HEK293 (cell line): ENCODE results near the gene MAML1.
A peak's percentile ranks its signal among the peaks of the same experiment; 100 is the strongest.

Experiments
- CTCF ChIA-PET: fragments of 350-600 bp; formaldehyde crosslinking; extraction: SDS; loops from one replicate; lab custom pipeline; 2021; ENCODE audit warnings: antibody characterized with exemption; lab: Yijun Ruan, JAX
- POLR2A ChIA-PET: fragments of 300-600 bp; formaldehyde crosslinking; extraction: SDS; loops from one replicate; lab custom pipeline; 2020; ENCODE audit warnings: antibody characterized with exemption, inconsistent platforms; lab: Yijun Ruan, JAX
- H3K27ac ChIP-seq: fragments of 200-500 bp; sonication (Bioruptor generic); 2 replicates; pipeline ENCODE4 v1.5.1; 2014; ENCODE audit warnings: low read depth, low read length, control low read depth, inconsistent platforms; ENCODE audit errors: extremely low read depth
- H3K36me3 ChIP-seq, 2 experiments: fragments of 200-500 bp in 1 of 2; sonication (Bioruptor generic) in 1 of 2; 1 replicate in 1 of 2; 2 replicates in 1 of 2; pipeline ENCODE4 v1.5.1; 2014 to 2017; ENCODE audit warnings: inconsistent platforms in 2 of 2, low read length in 2 of 2; ENCODE audit not compliant: control insufficient read depth in 2 of 2, insufficient read depth in 1 of 2
- H3K4me1 ChIP-seq: fragments of 200-500 bp; sonication (Bioruptor generic); 2 replicates; pipeline ENCODE4 v1.5.1; 2014; ENCODE audit warnings: mild to moderate bottlenecking, low read length, inconsistent platforms; ENCODE audit not compliant: control insufficient read depth, insufficient read depth
- H3K4me3 ChIP-seq: 2 replicates; pipeline ENCODE4 v1.5.1; 2011; ENCODE audit warnings: low read depth, mild to moderate bottlenecking, control low read depth, low read length, moderate library complexity
- H3K9me3 ChIP-seq: fragments of 200-500 bp; sonication (Bioruptor generic); 2 replicates; pipeline ENCODE4 v1.5.1; 2014; ENCODE audit warnings: low read depth, low read length, inconsistent platforms; ENCODE audit not compliant: control insufficient read depth, insufficient read depth
- BCL11B ChIP-seq: fragments of 450-650 bp; formaldehyde crosslinking; IDR thresholded peaks from 2 replicates; pipeline ENCODE4 v1.5.1; 2016; ENCODE audit warnings: low read depth, missing biosample characterization, missing genetic modification characterization
- ELK4 ChIP-seq: IDR thresholded peaks from 2 replicates; pipeline ENCODE4 v1.6.1; 2011; ENCODE audit warnings: mild to moderate bottlenecking, low read depth, low read length, borderline replicate concordance
- HIC1 ChIP-seq: fragments of 450-650 bp; formaldehyde crosslinking; IDR thresholded peaks from 2 replicates; pipeline ENCODE4 v1.5.1; 2016; ENCODE audit warnings: missing biosample characterization, missing genetic modification characterization
- IKZF3 ChIP-seq: fragments of 450-650 bp; IDR thresholded peaks from 2 replicates; pipeline ENCODE4 v1.5.0; 2018; ENCODE audit warnings: missing biosample characterization, mild to moderate bottlenecking, missing genetic modification characterization, moderate library complexity
- MEIS1 ChIP-seq: sonication (generic); formaldehyde crosslinking; IDR thresholded peaks from 2 replicates; pipeline ENCODE4 v1.8.1; 2022; ENCODE audit warnings: missing genetic modification reagents, mild to moderate bottlenecking, borderline replicate concordance
- PRDM2 ChIP-seq: fragments of 450-650 bp; formaldehyde crosslinking; IDR thresholded peaks from 2 replicates; pipeline ENCODE4 v1.5.1; 2016; ENCODE audit warnings: missing biosample characterization, missing genetic modification characterization, borderline replicate concordance
- SP7 ChIP-seq: fragments of 450-650 bp; formaldehyde crosslinking; IDR thresholded peaks from 2 replicates; pipeline ENCODE4 v1.5.1; 2016; ENCODE audit warnings: missing biosample characterization, missing genetic modification characterization
- ZEB2 ChIP-seq: fragments of 450-650 bp; formaldehyde crosslinking; IDR thresholded peaks from 2 replicates; pipeline ENCODE4 v1.5.1; 2016; ENCODE audit warnings: missing biosample characterization, missing genetic modification characterization
- ZNF133 ChIP-seq: fragments of 450-650 bp; formaldehyde crosslinking; IDR thresholded peaks from 2 replicates; pipeline ENCODE4 v1.5.1; 2016; ENCODE audit warnings: missing biosample characterization, missing genetic modification characterization
- ZNF335 ChIP-seq: fragments of 450-650 bp; formaldehyde crosslinking; conservative IDR thresholded peaks from 2 replicates; pipeline ENCODE4 v1.5.1; 2016; ENCODE audit warnings: missing biosample characterization, missing genetic modification characterization
- ZNF394 ChIP-seq: fragments of 450-650 bp; formaldehyde crosslinking; IDR thresholded peaks from 2 replicates; pipeline ENCODE4 v1.5.1; 2016; ENCODE audit warnings: missing biosample characterization, missing genetic modification characterization, mild to moderate bottlenecking, moderate library complexity, borderline replicate concordance
- ZNF398 ChIP-seq: fragments of 450-650 bp; formaldehyde crosslinking; IDR thresholded peaks from 2 replicates; pipeline ENCODE4 v1.5.1; 2017; ENCODE audit warnings: missing biosample characterization, missing genetic modification characterization
- ZNF449 ChIP-seq: fragments of 450-650 bp; formaldehyde crosslinking; IDR thresholded peaks from 2 replicates; pipeline ENCODE4 v1.5.1; 2017; ENCODE audit warnings: missing biosample characterization, mild to moderate bottlenecking, missing genetic modification characterization, moderate library complexity
- ZNF549 ChIP-seq: fragments of 450-650 bp; IDR thresholded peaks from 2 replicates; pipeline ENCODE4 v1.5.1; 2018; ENCODE audit warnings: missing biosample characterization, missing genetic modification characterization, mild to moderate bottlenecking, inconsistent platforms, moderate library complexity
- ZNF585B ChIP-seq: fragments of 450-650 bp; formaldehyde crosslinking; IDR thresholded peaks from 2 replicates; pipeline ENCODE4 v1.5.1; 2016; ENCODE audit warnings: missing biosample characterization, missing genetic modification characterization
- ZNF692 ChIP-seq: fragments of 450-650 bp; formaldehyde crosslinking; IDR thresholded peaks from 2 replicates; pipeline ENCODE4 v1.5.1; 2016; ENCODE audit warnings: missing biosample characterization, missing genetic modification characterization
- ZNF785 ChIP-seq: fragments of 450-650 bp; formaldehyde crosslinking; IDR thresholded peaks from 2 replicates; pipeline ENCODE4 v1.5.1; 2016; ENCODE audit warnings: missing biosample characterization, missing genetic modification characterization
- ZNF830 ChIP-seq: fragments of 450-650 bp; IDR thresholded peaks from 2 replicates; pipeline ENCODE4 v1.5.0; 2018; ENCODE audit warnings: missing biosample characterization, missing genetic modification characterization, low read depth, mild to moderate bottlenecking, moderate library complexity

MAML1 gene

GRCh38 chr5:179802950-179803562 lies 70.4 kb downstream of the MAML1 start (continued):
- TF ChIP-seq PRDM2 (no peak), ZNF549 (tag by site-specific recombination) (no peak), SP7 (tag by site-specific recombination) (0 out of 2 replicates have a peak, but pooled peaks have one; percentile 4), ZNF830 (tag by site-specific recombination) (no peak), ZNF785 (no peak), MEIS1 (CRISPR knock-in tag) (no peak), IKZF3 (tag by site-specific recombination) (peak; percentile 61; the same call in 1 of the 2 replicates), ZNF449 (tag by site-specific recombination) (no peak), BCL11B (peak; percentile 51; the same call in 1 of the 2 replicates), ZNF585B (no peak)
- TF ChIP-seq, all 188 proteins: peak for 9

- no peak overlapping the region for H3K4me3 ChIP-seq
- POLR2A ChIA-PET = interaction anchor here (1.0 kb wide), 1 partner anchor 17 kb away, joined by 3 read pairs; the partner anchor contains the start of gene SQSTM1
- H3K9me3 ChIP-seq = no peaks in the 10 kb centered on the region
- 0 out of 2 replicates have a peak overlapping the region, but pooled peaks have one; percentile 89 for H3K27ac ChIP-seq
- CTCF ChIA-PET = interaction anchor here (0.6 kb wide), 1 partner anchor 86 kb away, joined by 5 read pairs; no protein-coding TSS in a partner anchor
- peaks cover 22% of the 10 kb centered on the region for H3K4me1 ChIP-seq
- H3K36me3 ChIP-seq = peaks cover 0 to 41% of the 10 kb centered on the region in 2 experiments; a peak in 2 of 3 replicates
- TF ChIP-seq ZNF133 (tag by site-specific recombination) = no peak
- TF ChIP-seq HIC1 (tag by site-specific recombination) = peak; percentile 38; the same call in 1 of the 2 replicates
- TF ChIP-seq ZNF398 (tag by site-specific recombination) = peak; percentile 54
- TF ChIP-seq ZEB2 (tag by site-specific recombination) = 0 out of 2 replicates have a peak, but pooled peaks have one; percentile 23
- peak; percentile 86; the same call in 1 of the 2 replicates for TF ChIP-seq ZNF394
- no peak for TF ChIP-seq ELK4
- TF ChIP-seq ZNF692 (tag by site-specific recombination) = peak; percentile 98
- TF ChIP-seq ZNF335 (tag by site-specific recombination) = peak; percentile 83
These were observed 71.3 kb downstream of the MAML1 start for GRCh38 chr5:179803651-179804554.
